Colonic mucosa (tissue), 4 donors: Measurements from ENCODE around the gene DPAGT1. TPM values are rescaled to one million over a fixed set of nuclear protein-coding genes. Genes with fewer than 3 reads are reported as not detected.

Experiments
- DNase-seq: peaks from one replicate; pipeline ENCODE4 v3.0.0-alpha.2; 2020
- H3K27ac ChIP-seq: fragments of 200-600 bp; one replicate; pipeline ENCODE4 v1.8.0; 2021
- H3K27me3 ChIP-seq: fragments of 200-600 bp; one replicate; pipeline ENCODE4 v1.8.0; 2021
- H3K36me3 ChIP-seq: fragments of 200-600 bp; one replicate; pipeline ENCODE4 v1.8.0; 2021
- H3K4me1 ChIP-seq: fragments of 200-600 bp; one replicate; pipeline ENCODE4 v1.8.0; 2021; ENCODE audit warnings: mild to moderate bottlenecking
- H3K4me3 ChIP-seq: fragments of 200-600 bp; one replicate; pipeline ENCODE4 v1.8.0; 2021
- H3K9ac ChIP-seq, 2 donors: one replicate each; pipeline ENCODE4 v1.7.0; 2013; ENCODE audit warnings: control low read depth in 2 of 2, low read depth in 2 of 2, low read length in 2 of 2
- H3K9me3 ChIP-seq: fragments of 200-600 bp; one replicate; pipeline ENCODE4 v1.8.0; 2021
- intact Hi-C: fragments of 100-400 bp; cut with DNase I; formaldehyde crosslinking; loops from one replicate; pipeline ENCODE4 v1.14.1; 2022
- total RNA-seq, 2 donors: library from RNA; stranded (reverse); fragmentation: NEBNext Ultra II Directional in 1 of 2; extraction: Animal tissue kit (Norgen Biotek cat#: 25700) in 1 of 2; gene quantifications; one replicate each; pipeline ENCODE4 v1.2.1, GENCODE V29; 2021
- TF ChIP-seq, protein P1 (sequence below): fragments of 200-600 bp; IDR thresholded peaks from one replicate; pipeline ENCODE4 v1.8.0; 2022; ENCODE audit warnings: antibody characterized with exemption, mild to moderate bottlenecking
- donor health status: healthy.
- donor health status: DM: no; HTN: no; CAD: no.
- donor health status: DM: no; HTN: no; CAD: no.

The DPAGT1 gene
- total RNA-seq, 2 donors from 2014 or later, result 39.4 to 104 TPM

DNA sequence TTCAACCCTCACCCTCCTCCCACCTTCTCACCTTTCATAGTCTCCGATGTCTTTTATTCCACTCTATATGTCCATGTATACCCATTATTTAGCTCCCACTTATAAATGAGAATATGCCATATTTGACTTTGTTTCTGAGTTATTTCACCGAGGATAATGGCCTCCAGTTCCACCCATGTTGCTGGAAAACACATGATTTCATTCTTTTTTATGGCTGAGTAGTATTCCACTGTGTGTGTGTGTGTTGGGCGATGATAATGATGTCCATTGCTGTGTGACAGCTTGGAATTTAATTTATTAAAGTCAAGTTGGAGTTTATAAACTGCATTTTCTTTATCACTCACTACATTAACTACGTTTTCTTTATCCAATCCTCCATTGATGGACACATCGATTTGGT lies 16.6 kb upstream of the DPAGT1 start:
- Histone ChIP-seq H3K27me3 (no peaks in the 10 kb centered on the region), H3K27ac (no peak overlapping the region), H3K36me3 (no peaks in the 10 kb centered on the region), H3K9ac (no peak overlapping the region), H3K9me3 (no peaks in the 10 kb centered on the region), H3K4me3 (no peak overlapping the region), H3K4me1 (peaks cover 5% of the 10 kb centered on the region)
- no peak for DNase-seq
- TF ChIP-seq, protein P1, sequence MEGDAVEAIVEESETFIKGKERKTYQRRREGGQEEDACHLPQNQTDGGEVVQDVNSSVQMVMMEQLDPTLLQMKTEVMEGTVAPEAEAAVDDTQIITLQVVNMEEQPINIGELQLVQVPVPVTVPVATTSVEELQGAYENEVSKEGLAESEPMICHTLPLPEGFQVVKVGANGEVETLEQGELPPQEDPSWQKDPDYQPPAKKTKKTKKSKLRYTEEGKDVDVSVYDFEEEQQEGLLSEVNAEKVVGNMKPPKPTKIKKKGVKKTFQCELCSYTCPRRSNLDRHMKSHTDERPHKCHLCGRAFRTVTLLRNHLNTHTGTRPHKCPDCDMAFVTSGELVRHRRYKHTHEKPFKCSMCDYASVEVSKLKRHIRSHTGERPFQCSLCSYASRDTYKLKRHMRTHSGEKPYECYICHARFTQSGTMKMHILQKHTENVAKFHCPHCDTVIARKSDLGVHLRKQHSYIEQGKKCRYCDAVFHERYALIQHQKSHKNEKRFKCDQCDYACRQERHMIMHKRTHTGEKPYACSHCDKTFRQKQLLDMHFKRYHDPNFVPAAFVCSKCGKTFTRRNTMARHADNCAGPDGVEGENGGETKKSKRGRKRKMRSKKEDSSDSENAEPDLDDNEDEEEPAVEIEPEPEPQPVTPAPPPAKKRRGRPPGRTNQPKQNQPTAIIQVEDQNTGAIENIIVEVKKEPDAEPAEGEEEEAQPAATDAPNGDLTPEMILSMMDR, result no peak
- intact Hi-C loops, result no loop called here

DNA sequence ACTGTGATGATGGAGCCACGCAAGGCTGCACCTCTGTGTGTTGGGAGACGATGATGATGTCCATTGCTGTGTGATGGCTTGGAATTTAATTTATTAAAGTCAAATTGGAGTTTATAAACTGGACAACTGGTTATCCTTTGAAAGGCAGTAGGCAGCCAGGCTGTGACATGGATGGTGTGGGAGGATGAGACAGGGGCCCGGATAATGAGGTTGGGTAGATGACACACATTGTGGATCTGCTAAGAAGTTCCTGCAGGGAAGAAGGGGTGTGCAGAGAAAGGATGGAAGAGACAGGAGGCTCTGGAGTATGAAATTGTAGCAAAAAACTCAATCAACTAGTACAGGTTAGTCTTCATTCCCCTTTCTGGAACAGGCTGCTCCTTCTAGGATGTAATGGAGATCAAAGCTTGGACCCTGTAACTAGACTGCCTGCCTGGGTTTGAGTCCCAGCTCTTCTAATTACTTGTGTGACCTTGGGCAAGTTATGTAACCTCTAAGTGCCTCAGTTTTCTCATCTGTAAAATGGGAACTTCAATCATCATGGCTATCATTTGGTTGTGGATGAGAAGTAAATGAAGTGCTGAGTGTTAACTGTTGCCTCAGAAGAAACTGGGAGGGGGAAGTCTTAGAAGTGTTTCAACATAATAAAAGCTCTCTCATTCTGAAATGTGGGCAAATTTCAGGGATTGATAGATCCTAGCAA lies 15.5 kb upstream of the DPAGT1 start:
- Histone ChIP-seq H3K27ac (no peak overlapping the region), H3K9ac (no peak overlapping the region), H3K9me3 (no peaks in the 10 kb centered on the region), H3K27me3 (no peaks in the 10 kb centered on the region), H3K4me1 (no peaks in the 10 kb centered on the region), H3K4me3 (no peak overlapping the region), H3K36me3 (peaks cover 5% of the 10 kb centered on the region)
- intact Hi-C loops, result no loop called here
- TF ChIP-seq, protein P1, result no peak
- DNase-seq, result no peak

DNA sequence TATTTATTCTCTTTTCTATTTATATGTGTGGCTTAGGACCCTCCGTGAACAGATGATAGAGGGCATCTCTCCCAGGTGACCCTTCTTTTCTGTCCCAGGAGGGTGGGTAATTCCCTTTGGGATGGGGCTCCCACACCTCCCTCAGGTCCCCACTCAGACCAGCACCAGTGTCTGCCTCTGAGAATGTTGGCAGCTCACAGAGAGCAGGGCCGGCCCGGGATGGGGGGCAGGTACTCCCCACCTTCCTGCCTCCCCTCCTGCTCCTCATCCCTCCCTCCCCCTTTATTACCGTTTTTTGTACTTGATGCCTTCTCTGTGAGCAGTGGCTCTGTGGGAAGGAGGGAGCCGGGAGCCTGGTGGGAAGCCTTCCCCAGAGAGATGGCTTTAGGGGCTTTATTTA lies 14.9 kb upstream of the DPAGT1 start:
- peaks cover 8% of the 10 kb centered on the region for H3K36me3 ChIP-seq
- H3K4me3 ChIP-seq, result no peak overlapping the region
- H3K27ac ChIP-seq, result no peak overlapping the region

DNA sequence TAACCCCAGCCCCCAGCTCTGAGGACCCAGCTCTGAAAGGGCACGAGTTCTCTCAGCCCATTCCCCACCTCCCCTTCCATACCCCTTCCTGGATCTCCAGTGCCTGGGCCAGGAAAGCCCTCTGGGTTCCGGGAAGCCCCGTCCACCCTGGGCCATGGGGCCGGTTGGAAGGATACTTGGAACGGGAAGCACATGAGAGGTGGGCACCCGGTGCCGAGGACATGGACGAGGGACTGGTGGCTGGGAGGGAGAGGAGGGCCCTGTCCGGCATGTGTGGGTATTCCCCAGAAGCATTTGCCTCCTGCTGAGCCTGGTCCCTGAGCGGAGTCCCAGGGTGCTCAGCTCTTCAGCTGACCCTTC lies 14.6 kb upstream of the DPAGT1 start:
- Histone ChIP-seq H3K36me3 (peaks cover 8% of the 10 kb centered on the region), H3K9me3 (no peaks in the 10 kb centered on the region), H3K4me3 (no peak overlapping the region), H3K27me3 (no peaks in the 10 kb centered on the region), H3K4me1 (no peaks in the 10 kb centered on the region), H3K27ac (peak overlapping the region; percentile 53), H3K9ac (no peak overlapping the region)
- intact Hi-C loops, result no loop called here
- DNase-seq, result no peak
- TF ChIP-seq, protein P1, result no peak

More for the DNA sequence above, 14.9 kb upstream of the DPAGT1 start:
- TF ChIP-seq, protein P1, result no peak
- Histone ChIP-seq H3K9me3 (no peaks in the 10 kb centered on the region), H3K9ac (no peak overlapping the region), H3K27me3 (no peaks in the 10 kb centered on the region), H3K4me1 (no peaks in the 10 kb centered on the region)
- DNase-seq, result no peak
- intact Hi-C loops, result no loop called here

DNA sequence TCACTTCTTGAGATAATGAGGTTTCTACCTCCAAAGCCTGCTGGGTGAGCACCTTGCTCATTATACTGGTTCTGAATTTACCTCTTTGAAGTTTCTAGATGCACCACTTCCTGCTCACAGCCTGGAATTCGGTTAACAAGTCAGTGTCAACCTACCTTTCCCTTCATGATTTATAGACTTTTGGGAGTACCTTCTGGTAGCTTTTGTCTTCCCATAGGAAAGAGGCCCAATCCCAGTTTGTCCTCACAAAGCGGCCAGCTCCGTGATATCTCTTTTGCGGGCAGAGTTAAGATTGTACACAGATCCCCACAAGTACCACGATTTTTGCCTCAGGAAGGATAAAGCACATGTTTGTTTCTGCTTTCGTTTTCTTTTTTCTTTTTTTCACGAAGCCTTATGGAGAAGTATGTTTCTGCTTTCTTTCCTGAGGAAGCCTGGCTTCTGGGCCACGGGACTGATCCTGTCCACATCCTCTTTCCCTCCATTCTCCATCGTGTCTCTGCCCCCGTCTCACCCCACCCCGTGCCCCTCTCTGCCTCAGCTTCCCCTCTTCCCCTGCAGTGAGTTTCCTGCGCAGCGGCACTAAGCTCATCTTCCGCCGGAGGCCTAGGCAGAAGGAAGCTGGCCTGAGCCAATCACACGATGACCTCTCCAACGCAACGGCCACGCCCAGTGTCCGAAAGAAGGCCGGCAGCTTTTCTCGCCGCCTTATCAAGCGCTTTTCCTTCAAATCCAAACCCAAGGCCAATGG lies 14.0 kb upstream of the DPAGT1 start:
- Histone ChIP-seq H3K4me1 (no peaks in the 10 kb centered on the region), H3K27me3 (no peaks in the 10 kb centered on the region), H3K9me3 (no peaks in the 10 kb centered on the region), H3K27ac (peak overlapping the region; percentile 53), H3K9ac (no peak overlapping the region), H3K36me3 (peaks cover 8% of the 10 kb centered on the region), H3K4me3 (no peak overlapping the region)
- DNase-seq, result no peak
- intact Hi-C loops, result no loop called here
- TF ChIP-seq, protein P1, result no peak
